HG03342 (cell line): ENCODE results near the gene TNNI2.
"Not testable (repeated sequence)": the region's sequence is repeated elsewhere in the genome, so short reads cannot be mapped to it uniquely, and the experiment has no call there.

Experiments used
- ATAC-seq: cut with Tn5 transposase; IDR thresholded peaks from one replicate; pipeline ENCODE4 v1.9.1; 2021; ENCODE audit warnings: mild to moderate bottlenecking, moderate library complexity; ENCODE audit not compliant: unreplicated experiment

The TNNI2 gene

GRCh38 chr11:1871531-1871930 lies 32.8 kb downstream of the TNNI2 start:
- ATAC-seq: no peak

- ATAC-seq: no peak
These were observed 33.6 kb downstream of the TNNI2 start for GRCh38 chr11:1872267-1872985.

GRCh38 chr11:1873048-1873812 lies 34.4 kb downstream of the TNNI2 start:
- ATAC-seq: no peak

GRCh38 chr11:1873813-1874150 lies 35.0 kb downstream of the TNNI2 start:
- not testable (repeated sequence) for ATAC-seq

- not testable (repeated sequence) for ATAC-seq
These were observed 35.8 kb downstream of the TNNI2 start for GRCh38 chr11:1874441-1875092.

- ATAC-seq: no peak
These were observed 36.5 kb downstream of the TNNI2 start for GRCh38 chr11:1875093-1875850.

- not testable (repeated sequence) for ATAC-seq
These were observed 37.1 kb downstream of the TNNI2 start for GRCh38 chr11:1875851-1876301.

- ATAC-seq: no peak
These were observed 37.7 kb downstream of the TNNI2 start for GRCh38 chr11:1876361-1877063.

- ATAC-seq: no peak
These were observed 38.7 kb downstream of the TNNI2 start for GRCh38 chr11:1877211-1878136.

- no peak for ATAC-seq
These were observed 39.6 kb downstream of the TNNI2 start for GRCh38 chr11:1878137-1879031.

GRCh38 chr11:1879342-1879940 lies 40.7 kb downstream of the TNNI2 start:
- ATAC-seq: no peak

GRCh38 chr11:1879941-1880720 lies 41.4 kb downstream of the TNNI2 start:
- ATAC-seq: no peak

- no peak for ATAC-seq
These were observed 42.1 kb downstream of the TNNI2 start for GRCh38 chr11:1880746-1881441.

GRCh38 chr11:1881442-1882264 lies 42.9 kb downstream of the TNNI2 start:
- no peak for ATAC-seq

GRCh38 chr11:1882265-1883238 lies 43.8 kb downstream of the TNNI2 start:
- no peak for ATAC-seq
